HepG2 (cell line): ENCODE results near the gene TCEAL9.

Source experiments
- GATAD1 ChIP-seq: IDR thresholded peaks from 2 replicates; pipeline ENCODE4 v1.6.1; 2016; ENCODE audit warnings: missing genetic modification reagents, missing compliant biosample characterization
- HOXD1 ChIP-seq: sonication (generic); formaldehyde crosslinking; IDR thresholded peaks from 2 replicates; pipeline ENCODE4 v1.5.0; 2020; ENCODE audit warnings: missing genetic modification reagents
- POLR2A ChIP-seq, 2 experiments: IDR thresholded peaks; 2 replicates each; pipeline ENCODE4 v1.6.1; 2011; ENCODE audit warnings: low read depth in 2 of 2, low read length in 2 of 2, mild to moderate bottlenecking in 1 of 2, moderate library complexity in 1 of 2; ENCODE audit not compliant: insufficient read depth in 1 of 2
- SATB2 ChIP-seq: sonication (generic); formaldehyde crosslinking; IDR thresholded peaks from 2 replicates; pipeline ENCODE4 v1.5.0; 2020; ENCODE audit warnings: missing genetic modification reagents
- TF ChIP-seq, protein P1 (sequence below): sonication (generic); formaldehyde crosslinking; IDR thresholded peaks from 2 replicates; pipeline ENCODE4 v1.4.0; 2020; ENCODE audit warnings: missing genetic modification reagents, borderline replicate concordance
- TF ChIP-seq, protein P2 (sequence below), 2 experiments: sonication (generic) in 1 of 2; formaldehyde crosslinking in 1 of 2; IDR thresholded peaks; 2 replicates each; pipeline versions ENCODE4 v1.5.1 to v1.6.1; 2011 to 2020; ENCODE audit warnings: borderline replicate concordance in 1 of 2, low read depth in 1 of 2, low read length in 1 of 2, mild to moderate bottlenecking in 1 of 2, missing genetic modification reagents in 1 of 2, moderate library complexity in 1 of 2
- TF ChIP-seq, protein P3 (sequence below): IDR thresholded peaks from 2 replicates; pipeline ENCODE4 v1.6.1; 2012; ENCODE audit warnings: inconsistent platforms

DNA sequence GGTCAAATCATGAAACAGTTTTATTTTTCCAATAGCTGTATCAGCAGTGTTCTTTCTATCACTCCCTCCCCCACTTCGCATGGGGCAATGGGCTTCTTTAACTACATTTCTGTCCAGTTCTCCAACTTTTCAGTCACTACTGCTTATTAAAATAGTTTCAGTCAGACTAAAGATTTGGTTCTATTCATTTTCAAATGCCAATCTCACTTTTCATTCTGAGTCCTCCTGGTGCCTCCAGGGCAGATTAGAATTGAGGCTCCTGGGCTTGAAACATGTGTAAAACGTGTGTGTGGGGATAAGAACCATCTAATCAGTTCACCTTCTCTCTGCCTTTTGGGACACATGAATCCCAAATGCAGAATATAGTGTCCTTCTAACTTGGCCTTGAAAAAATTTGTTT, 16.6 kb downstream of the TCEAL9 start:
- TF ChIP-seq, protein P1, sequence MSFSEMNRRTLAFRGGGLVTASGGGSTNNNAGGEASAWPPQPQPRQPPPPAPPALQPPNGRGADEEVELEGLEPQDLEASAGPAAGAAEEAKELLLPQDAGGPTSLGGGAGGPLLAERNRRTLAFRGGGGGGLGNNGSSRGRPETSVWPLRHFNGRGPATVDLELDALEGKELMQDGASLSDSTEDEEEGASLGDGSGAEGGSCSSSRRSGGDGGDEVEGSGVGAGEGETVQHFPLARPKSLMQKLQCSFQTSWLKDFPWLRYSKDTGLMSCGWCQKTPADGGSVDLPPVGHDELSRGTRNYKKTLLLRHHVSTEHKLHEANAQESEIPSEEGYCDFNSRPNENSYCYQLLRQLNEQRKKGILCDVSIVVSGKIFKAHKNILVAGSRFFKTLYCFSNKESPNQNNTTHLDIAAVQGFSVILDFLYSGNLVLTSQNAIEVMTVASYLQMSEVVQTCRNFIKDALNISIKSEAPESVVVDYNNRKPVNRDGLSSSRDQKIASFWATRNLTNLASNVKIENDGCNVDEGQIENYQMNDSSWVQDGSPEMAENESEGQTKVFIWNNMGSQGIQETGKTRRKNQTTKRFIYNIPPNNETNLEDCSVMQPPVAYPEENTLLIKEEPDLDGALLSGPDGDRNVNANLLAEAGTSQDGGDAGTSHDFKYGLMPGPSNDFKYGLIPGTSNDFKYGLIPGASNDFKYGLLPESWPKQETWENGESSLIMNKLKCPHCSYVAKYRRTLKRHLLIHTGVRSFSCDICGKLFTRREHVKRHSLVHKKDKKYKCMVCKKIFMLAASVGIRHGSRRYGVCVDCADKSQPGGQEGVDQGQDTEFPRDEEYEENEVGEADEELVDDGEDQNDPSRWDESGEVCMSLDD (CRISPR knock-in tag) = no peak
- no peak for TF ChIP-seq SATB2 (CRISPR knock-in tag)
- TF ChIP-seq HOXD1 (CRISPR knock-in tag) = no peak
- TF ChIP-seq, protein P2, sequence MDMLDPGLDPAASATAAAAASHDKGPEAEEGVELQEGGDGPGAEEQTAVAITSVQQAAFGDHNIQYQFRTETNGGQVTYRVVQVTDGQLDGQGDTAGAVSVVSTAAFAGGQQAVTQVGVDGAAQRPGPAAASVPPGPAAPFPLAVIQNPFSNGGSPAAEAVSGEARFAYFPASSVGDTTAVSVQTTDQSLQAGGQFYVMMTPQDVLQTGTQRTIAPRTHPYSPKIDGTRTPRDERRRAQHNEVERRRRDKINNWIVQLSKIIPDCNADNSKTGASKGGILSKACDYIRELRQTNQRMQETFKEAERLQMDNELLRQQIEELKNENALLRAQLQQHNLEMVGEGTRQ (IDR thresholded peaks at IDR 0.05; ENCODE audit: low read depth, low read length) = no peak
- TF ChIP-seq, protein P2 (CRISPR knock-in tag; IDR thresholded peaks at IDR 0.05; ENCODE audit: borderline replicate concordance) = no peak
- TF ChIP-seq, protein P3, sequence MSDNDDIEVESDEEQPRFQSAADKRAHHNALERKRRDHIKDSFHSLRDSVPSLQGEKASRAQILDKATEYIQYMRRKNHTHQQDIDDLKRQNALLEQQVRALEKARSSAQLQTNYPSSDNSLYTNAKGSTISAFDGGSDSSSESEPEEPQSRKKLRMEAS = no peak
- TF ChIP-seq POLR2A (IDR thresholded peaks at IDR 0.05; ENCODE audit: insufficient read depth in 1 of 2, low read depth in 2 of 2, low read length in 2 of 2) = no peak
- no peak for TF ChIP-seq GATAD1 (CRISPR knock-in tag)
